Choroid plexus epithelial cell (primary cell): Measurements from ENCODE around the gene RERE.

Source experiments
- DNase-seq: peaks from one replicate; pipeline ENCODE4 v3.0.0-alpha.2; 2010; ENCODE audit warnings: low read depth
- H3K4me3 ChIP-seq: 2 replicates; pipeline ENCODE4 v1.5.1; 2011; ENCODE audit warnings: low read depth, mild to moderate bottlenecking, control low read depth, low read length, moderate library complexity
- CTCF ChIP-seq: conservative IDR thresholded peaks from 2 replicates; pipeline ENCODE4 v1.5.1; 2011; ENCODE audit warnings: low read depth, mild to moderate bottlenecking, control low read depth, inconsistent platforms, low read length, moderate library complexity

Gene RERE

DNA sequence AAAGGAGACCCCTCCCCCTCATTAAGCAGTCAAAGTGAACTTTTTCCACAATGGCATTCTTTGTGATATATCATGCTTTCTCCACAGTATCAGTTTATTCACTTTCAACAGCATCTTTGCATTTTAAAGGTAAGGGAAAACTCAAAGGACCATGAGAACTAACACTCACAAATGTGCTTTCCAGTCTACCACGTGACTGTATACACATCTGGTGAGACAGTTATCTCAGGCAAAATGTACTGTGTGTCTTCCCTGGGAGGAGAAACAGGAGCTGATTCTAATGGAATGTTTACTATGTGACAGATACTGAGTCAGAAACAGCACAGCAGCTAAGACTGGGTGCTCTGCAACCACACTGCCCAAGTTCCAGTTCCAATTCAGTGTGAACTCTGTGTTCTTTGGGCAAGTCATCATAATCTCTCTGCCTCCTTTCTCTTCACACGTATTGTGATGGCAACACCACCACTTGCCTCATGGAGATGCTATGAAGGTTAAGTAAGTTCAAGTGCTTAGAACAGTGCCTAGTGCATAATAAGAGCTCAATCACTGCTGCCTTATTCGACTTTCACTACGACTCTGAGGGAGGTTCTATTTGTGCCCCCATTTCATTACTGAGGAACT is 420.5 kb downstream of the RERE start:
- no peak overlapping the region for H3K4me3 ChIP-seq
- no peak for TF ChIP-seq CTCF
- DNase-seq, result peak; percentile 99

DNA sequence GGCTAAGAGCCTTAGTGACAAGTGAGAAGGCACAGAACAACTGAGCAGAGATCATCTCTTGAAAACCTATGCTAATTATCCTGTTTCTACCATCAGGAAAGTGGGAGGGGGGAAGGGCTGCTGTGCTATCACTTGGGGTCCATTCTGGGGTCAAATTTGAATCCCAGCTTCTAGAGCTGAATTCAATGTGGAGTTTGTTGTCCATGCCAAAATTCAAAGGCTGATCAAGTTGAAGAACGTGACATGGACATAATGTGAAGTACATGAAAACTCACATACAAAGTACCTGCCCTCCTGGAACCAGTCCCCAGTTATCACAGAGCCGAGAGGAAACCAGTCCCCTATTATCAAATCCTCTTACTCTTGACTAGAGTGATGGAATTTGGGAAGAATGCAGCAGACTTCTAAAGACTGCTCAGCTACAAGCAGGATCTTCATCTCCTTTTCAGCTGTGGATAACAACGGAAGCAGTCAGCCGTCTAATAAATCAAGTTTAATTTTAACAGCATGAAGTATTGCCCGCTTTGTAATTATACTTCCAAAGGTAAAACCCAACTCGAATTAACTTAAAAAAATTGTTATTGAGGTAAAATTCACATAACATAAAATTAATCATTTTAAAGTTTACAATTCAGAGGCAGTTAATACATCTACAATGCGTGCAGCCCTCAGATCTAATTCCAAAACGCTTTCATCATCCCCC is 421.2 kb downstream of the RERE start:
- no peak overlapping the region for H3K4me3 ChIP-seq
- DNase-seq, result peak; percentile 76
- no peak for TF ChIP-seq CTCF

DNA sequence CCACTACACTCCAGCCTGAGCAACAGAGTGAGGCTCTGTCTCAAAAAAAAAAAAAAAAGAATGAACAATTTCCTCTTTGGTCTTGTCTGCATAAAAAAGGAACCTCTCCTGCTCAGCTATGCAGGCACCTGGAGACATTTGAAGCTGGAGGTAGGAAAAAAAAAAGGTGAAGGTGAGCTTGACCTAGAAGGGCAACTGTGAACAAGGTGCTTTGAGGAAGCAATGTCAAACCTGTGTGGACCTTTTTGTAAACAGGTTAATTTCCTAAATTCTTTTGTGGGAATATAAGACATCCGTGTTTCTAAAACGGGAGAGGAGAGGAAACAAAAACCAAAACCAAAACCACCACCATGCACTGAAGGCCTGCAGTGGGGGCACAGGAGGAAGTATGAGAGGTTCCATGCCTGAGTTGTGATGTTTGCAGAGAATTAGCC is 422.0 kb downstream of the RERE start:
- TF ChIP-seq CTCF, result no peak
- DNase-seq, result no peak
- H3K4me3 ChIP-seq, result no peak overlapping the region

- no peak for TF ChIP-seq CTCF
- no peak overlapping the region for H3K4me3 ChIP-seq
- DNase-seq, result peak; percentile 92
These were observed 422.8 kb downstream of the RERE start for GRCh38 chr1:8394456-8395321.

DNA sequence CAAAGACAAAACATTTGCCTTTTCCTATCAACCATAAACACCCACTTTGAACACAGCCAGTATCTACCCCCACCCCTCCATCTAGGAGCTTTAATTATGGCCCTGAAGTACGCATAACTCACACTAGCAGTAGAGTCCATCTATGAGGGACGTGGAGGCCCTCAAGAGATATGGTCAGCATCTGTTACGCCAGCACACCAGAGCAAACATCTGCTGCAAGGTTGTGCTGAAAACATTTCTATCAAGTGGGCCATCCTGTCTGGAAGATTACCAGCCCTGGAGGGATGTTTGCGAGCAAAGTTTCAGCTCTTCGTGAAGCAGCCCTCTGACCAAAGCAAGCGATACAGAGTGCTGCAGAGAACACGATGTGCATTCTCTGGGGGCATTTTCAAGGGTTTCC is 424.9 kb downstream of the RERE start:
- no peak overlapping the region for H3K4me3 ChIP-seq
- DNase-seq, result no peak
- TF ChIP-seq CTCF, result no peak

DNA sequence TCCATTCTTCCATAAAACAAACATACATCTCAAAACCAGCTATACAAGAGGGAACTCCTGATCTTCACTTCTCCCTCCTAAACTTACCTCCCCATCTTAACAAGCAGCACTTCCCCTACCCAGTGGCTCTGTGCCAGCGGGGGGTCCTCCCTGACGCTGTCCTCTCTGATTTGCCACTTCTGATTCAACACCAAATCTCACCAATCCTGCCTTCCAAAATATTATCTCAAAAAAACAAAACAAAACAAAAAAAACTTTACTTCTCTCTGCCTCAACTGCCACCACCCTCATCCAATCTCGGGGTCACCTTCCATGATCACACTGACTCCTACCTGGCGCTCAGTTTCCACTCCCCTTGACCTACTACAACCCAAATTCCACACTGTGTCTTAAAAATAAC is 426.7 kb downstream of the RERE start:
- DNase-seq, result no peak
- TF ChIP-seq CTCF, result no peak
- no peak overlapping the region for H3K4me3 ChIP-seq
